A549 (cell line): Measurements from ENCODE around the gene LIN7B. TPM values are rescaled to one million over a fixed set of nuclear protein-coding genes. Genes with fewer than 3 reads are reported as not detected.
"Not testable (repeated sequence)": the region's sequence is repeated elsewhere in the genome, so short reads cannot be mapped to it uniquely, and the experiment has no call there.

Source experiments
- ATAC-seq, 2 experiments: fragments of 200-7000 bp in 1 of 2; fragments of >200 bp in 1 of 2; cut with Nextera tagmentation in 1 of 2; cut with Tn5 transposase in 1 of 2; 3 replicates each; pipeline versions ENCODE4 v1.8.0 to v1.9.1; 2018 to 2020; ENCODE audit warnings: mild to moderate bottlenecking in 1 of 2, moderate library complexity in 1 of 2
- CTCF ChIA-PET: fragments of 300-600 bp; sonication (Branson Sonifier 250); formaldehyde crosslinking; extraction: SDS; loops from one replicate; lab custom pipeline; 2021; ENCODE audit warnings: antibody characterized with exemption, inconsistent platforms; lab: Yijun Ruan, JAX
- POLR2A ChIA-PET: fragments of 350-600 bp; formaldehyde crosslinking; extraction: SDS; loops from one replicate; lab custom pipeline; 2021; ENCODE audit warnings: antibody characterized with exemption, inconsistent platforms; lab: Yijun Ruan, JAX
- DNase-seq, 2 experiments: peaks; one replicate each; pipeline versions ENCODE4 v3.0.0 to v3.0.0-alpha.2; 2011 to 2016; ENCODE audit warnings: low read depth in 1 of 2, low spot score in 1 of 2
- FAIRE-seq: peaks from 2 replicates; lab custom pipeline; 2011; peaks lifted over from hg19 to GRCh38; lab: Jason Lieb, UNC
- H3K27ac ChIP-seq, 2 experiments: fragments of >200 bp; sonication (Bioruptor Twin); formaldehyde crosslinking; 3 replicates each; pipeline ENCODE4 v1.5.1; 2016 to 2017
- H3K4me1 ChIP-seq: fragments of >200 bp; sonication (Bioruptor Twin); formaldehyde crosslinking; 3 replicates; pipeline ENCODE4 v1.6.1; 2016
- H3K4me2 ChIP-seq: fragments of >200 bp; sonication (Bioruptor Twin); formaldehyde crosslinking; 3 replicates; pipeline ENCODE4 v1.6.1; 2016
- H3K4me3 ChIP-seq: fragments of >200 bp; sonication (Bioruptor Twin); formaldehyde crosslinking; 3 replicates; pipeline ENCODE4 v1.5.1; 2016
- H3K9me3 ChIP-seq: fragments of >200 bp; sonication (Bioruptor Twin); formaldehyde crosslinking; 3 replicates; pipeline ENCODE4 v1.6.1; 2016
- BHLHE40 ChIP-seq: IDR thresholded peaks from 2 replicates; pipeline ENCODE4 v1.6.1; 2012; ENCODE audit warnings: low read depth, low read length, inconsistent platforms
- CBX2 ChIP-seq: fragments of 200-600 bp; sonication (generic); IDR thresholded peaks from 2 replicates; pipeline ENCODE4 v1.6.1; 2016; ENCODE audit warnings: low read depth, mild to moderate bottlenecking, borderline replicate concordance
- CBX8 ChIP-seq: fragments of 200-600 bp; sonication (generic); IDR thresholded peaks from 2 replicates; pipeline ENCODE4 v1.6.1; 2016
- CEBPB ChIP-seq, 2 experiments: fragments of >200 bp in 1 of 2; sonication (Bioruptor Twin) in 1 of 2; formaldehyde crosslinking in 1 of 2; IDR thresholded peaks; 2 replicates each; pipeline ENCODE4 v1.6.1; 2012 to 2016
- CHD2 ChIP-seq: fragments of 150-350 bp; IDR thresholded peaks from 2 replicates; pipeline ENCODE4 v1.6.1; 2014; ENCODE audit warnings: low read length; ENCODE audit not compliant: partially characterized antibody
- ESRRA ChIP-seq: fragments of 150-350 bp; IDR thresholded peaks from 2 replicates; pipeline ENCODE4 v1.6.1; 2014; ENCODE audit warnings: mild to moderate bottlenecking, low read length, borderline replicate concordance
- FOSB ChIP-seq: fragments of 250-450 bp; sonication (Bioruptor Pico); IDR thresholded peaks from 2 replicates; pipeline ENCODE4 v1.5.0; 2020; ENCODE audit warnings: mild to moderate bottlenecking, moderate library complexity
- FOSL2 ChIP-seq, 2 experiments: fragments of 450-650 bp in 1 of 2; fragments of >200 bp in 1 of 2; sonication (Bioruptor Twin) in 1 of 2; formaldehyde crosslinking; IDR thresholded peaks; 2 replicates each; pipeline versions ENCODE4 v1.5.0 to v1.6.1; 2016 to 2020; ENCODE audit warnings: mild to moderate bottlenecking in 1 of 2, moderate library complexity in 1 of 2
- FOXS1 ChIP-seq: fragments of 250-450 bp; sonication (Bioruptor Pico); IDR thresholded peaks from 2 replicates; pipeline ENCODE4 v1.5.0; 2020; ENCODE audit warnings: mild to moderate bottlenecking, moderate library complexity
- HEYL ChIP-seq: fragments of 250-450 bp; sonication (Bioruptor Pico); IDR thresholded peaks from 2 replicates; pipeline ENCODE4 v1.8.0; 2021; ENCODE audit warnings: mild to moderate bottlenecking, moderate library complexity
- HOXA7 ChIP-seq: fragments of 250-450 bp; sonication (Bioruptor Pico); IDR thresholded peaks from 2 replicates; pipeline ENCODE4 v1.5.0; 2020; ENCODE audit warnings: mild to moderate bottlenecking, moderate library complexity
- JUN ChIP-seq, 2 experiments: fragments of >200 bp; sonication (Bioruptor Twin); formaldehyde crosslinking; IDR thresholded peaks; 2 replicates in 1 of 2; 3 replicates in 1 of 2; pipeline ENCODE4 v1.6.1; 2016 to 2017
- MAFK ChIP-seq: fragments of 450-650 bp; IDR thresholded peaks from 2 replicates; pipeline ENCODE4 v1.6.1; 2014; ENCODE audit not compliant: partially characterized antibody
- NFE2L2 ChIP-seq: fragments of 150-350 bp; conservative IDR thresholded peaks from 2 replicates; pipeline ENCODE4 v1.6.1; 2014; ENCODE audit warnings: low read length
- NPAS2 ChIP-seq: fragments of 250-450 bp; sonication (Bioruptor Pico); IDR thresholded peaks from 2 replicates; pipeline ENCODE4 v1.8.0; 2022; ENCODE audit warnings: mild to moderate bottlenecking, moderate library complexity, borderline replicate concordance
- POLR2AphosphoS2 ChIP-seq: conservative IDR thresholded peaks from 2 replicates; pipeline ENCODE4 v1.6.1; 2012; ENCODE audit warnings: low read length, improper control_type of control experiment, inconsistent platforms
- RAD21 ChIP-seq, 2 experiments: fragments of >200 bp in 1 of 2; sonication (Bioruptor Twin) in 1 of 2; formaldehyde crosslinking in 1 of 2; IDR thresholded peaks in 1 of 2; conservative IDR thresholded peaks in 1 of 2; 2 replicates in 1 of 2; 3 replicates in 1 of 2; pipeline ENCODE4 v1.6.1; 2012 to 2018; ENCODE audit warnings: inconsistent platforms in 1 of 2
- RARB ChIP-seq: fragments of 250-450 bp; sonication (Bioruptor Pico); IDR thresholded peaks from 2 replicates; pipeline ENCODE4 v1.8.0; 2021; ENCODE audit warnings: mild to moderate bottlenecking, moderate library complexity
- RNF2 ChIP-seq: fragments of 200-600 bp; sonication (generic); IDR thresholded peaks from 2 replicates; pipeline ENCODE4 v1.6.1; 2016; ENCODE audit warnings: low read depth, mild to moderate bottlenecking, antibody characterized with exemption, moderate library complexity, borderline replicate concordance
- SMC3 ChIP-seq: fragments of >200 bp; sonication (Bioruptor Twin); formaldehyde crosslinking; IDR thresholded peaks from 3 replicates; pipeline ENCODE4 v1.6.1; 2018; ENCODE audit warnings: inconsistent platforms
- SREBF2 ChIP-seq: fragments of 450-650 bp; IDR thresholded peaks from 2 replicates; pipeline ENCODE4 v1.6.1; 2014; ENCODE audit warnings: mild to moderate bottlenecking, moderate library complexity
- TFCP2L1 ChIP-seq: fragments of 250-450 bp; sonication (Bioruptor Pico); IDR thresholded peaks from 2 replicates; pipeline ENCODE4 v1.5.0; 2021; ENCODE audit warnings: mild to moderate bottlenecking
- TP53 ChIP-seq: fragments of 250-450 bp; sonication (Bioruptor Pico); IDR thresholded peaks from 2 replicates; pipeline ENCODE4 v1.5.0; 2021; ENCODE audit warnings: mild to moderate bottlenecking, moderate library complexity
- ZC3H11A ChIP-seq: fragments of 450-650 bp; IDR thresholded peaks from 2 replicates; pipeline ENCODE4 v1.6.1; 2014; ENCODE audit warnings: antibody characterized with exemption, mild to moderate bottlenecking
- ZNF302 ChIP-seq: fragments of 250-450 bp; sonication (Bioruptor Pico); IDR thresholded peaks from 2 replicates; pipeline ENCODE4 v1.9.0; 2021; ENCODE audit warnings: inconsistent platforms, mild to moderate bottlenecking, moderate library complexity
- ZSCAN20 ChIP-seq: fragments of 250-450 bp; sonication (Bioruptor Pico); IDR thresholded peaks from 2 replicates; pipeline ENCODE4 v1.8.0; 2022; ENCODE audit warnings: mild to moderate bottlenecking, moderate library complexity
- WGBS: methylation state at CpG from one replicate; pipeline ENCODE4 v1.1.6; 2017; ENCODE audit errors: missing lambda C conversion rate; 5-methylcytosine and 5-hydroxymethylcytosine counted together
- polyA plus RNA-seq, 4 experiments: library from polyadenylated mRNA; depleted of rRNA in 3 of 4; stranded (reverse); fragments of >200 nt; fragmentation: RNase III in 1 of 4; extraction: RNeasy Plus Mini Kit Qiagen cat#74134 plus additional on column Dnase treatment in 1 of 4; gene quantifications; 2 replicates in 3 of 4; 3 replicates in 1 of 4; pipeline ENCODE4 v1.2.3, GENCODE V29; 2011 to 2017
- TF ChIP-seq, protein P1 (sequence below): fragments of 150-350 bp; IDR thresholded peaks from 2 replicates; pipeline ENCODE4 v1.6.1; 2014; ENCODE audit warnings: low read depth, mild to moderate bottlenecking, low read length
- TF ChIP-seq, protein P2 (sequence below): IDR thresholded peaks from 2 replicates; pipeline ENCODE4 v1.6.1; 2012
- TF ChIP-seq, protein P3 (sequence below): fragments of 250-450 bp; sonication (Bioruptor Pico); IDR thresholded peaks from 2 replicates; pipeline ENCODE4 v1.5.0; 2020; ENCODE audit warnings: low read depth, mild to moderate bottlenecking, moderate library complexity

Gene LIN7B
- polyA plus RNA-seq, 2 of the 4 experiments (the other 2 are of a cell fraction): 5.4 to 7.1 TPM

DNA sequence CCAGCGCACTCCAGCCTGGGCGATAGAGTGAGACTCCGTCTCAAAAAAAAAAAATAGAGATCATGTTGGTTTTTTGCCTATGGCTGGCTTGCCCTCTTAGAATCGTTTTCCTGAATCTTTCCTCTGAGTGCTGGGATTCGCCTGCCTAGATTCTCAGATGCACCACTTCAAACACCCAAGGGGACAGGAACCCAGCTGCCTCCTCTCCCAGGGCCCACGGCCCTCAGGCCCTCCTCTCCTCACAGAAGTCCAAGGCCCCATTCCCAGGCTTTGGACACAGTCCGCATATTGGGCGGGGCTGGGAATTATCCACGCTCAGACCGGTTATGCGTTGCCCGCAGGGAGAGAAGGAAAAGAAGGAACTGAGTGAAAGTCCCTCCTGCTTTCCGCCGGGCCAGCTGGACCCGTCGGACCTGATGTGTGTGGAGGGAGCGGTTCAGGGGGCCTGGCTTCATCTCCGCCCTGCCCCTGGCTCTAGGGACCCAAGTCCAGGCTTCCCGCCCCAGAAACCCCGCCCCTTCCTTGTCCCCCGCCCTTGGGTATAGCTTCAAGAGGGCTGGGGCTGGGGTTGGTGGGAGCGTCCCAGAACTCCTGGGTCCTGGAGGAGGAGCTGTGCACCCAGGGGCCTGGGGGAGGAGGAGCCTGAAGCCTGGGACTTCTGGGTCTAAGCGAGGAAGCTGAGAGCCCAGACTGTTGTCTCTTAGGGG, 11.0 kb downstream of the LIN7B start:
- ChIA-PET POLR2A (interaction anchor here (0.9 kb wide), 1 partner anchor 11 kb away, joined by 4 read pairs; the partner anchor contains the start of gene LIN7B), CTCF (interaction anchor here (1.0 to 21.0 kb wide), 6 partner anchors 9 to 101 kb away, joined by 4 to 298 read pairs (median 8); partner anchors contain the start of gene LIN7B)
- no peak for DNase-seq
- TF ChIP-seq BHLHE40 (no peak), FOSL2 (IDR thresholded peaks at IDR 0.05) (no peak), FOSL2 (CRISPR knock-in tag; IDR thresholded peaks at IDR 0.05) (no peak), JUN (IDR thresholded peaks at IDR 0.05) (no peak), NPAS2 (CRISPR knock-in tag) (no peak), SREBF2 (no peak), CHD2 (no peak), POLR2AphosphoS2 (no peak), NFE2L2 (no peak), RAD21 (conservative IDR thresholded peaks at IDR 0.05 in 1 of 2, IDR thresholded peaks at IDR 0.05 in 1 of 2) (no peak), ZC3H11A (no peak), FOSB (CRISPR knock-in tag) (no peak)
- TF ChIP-seq, protein P1, sequence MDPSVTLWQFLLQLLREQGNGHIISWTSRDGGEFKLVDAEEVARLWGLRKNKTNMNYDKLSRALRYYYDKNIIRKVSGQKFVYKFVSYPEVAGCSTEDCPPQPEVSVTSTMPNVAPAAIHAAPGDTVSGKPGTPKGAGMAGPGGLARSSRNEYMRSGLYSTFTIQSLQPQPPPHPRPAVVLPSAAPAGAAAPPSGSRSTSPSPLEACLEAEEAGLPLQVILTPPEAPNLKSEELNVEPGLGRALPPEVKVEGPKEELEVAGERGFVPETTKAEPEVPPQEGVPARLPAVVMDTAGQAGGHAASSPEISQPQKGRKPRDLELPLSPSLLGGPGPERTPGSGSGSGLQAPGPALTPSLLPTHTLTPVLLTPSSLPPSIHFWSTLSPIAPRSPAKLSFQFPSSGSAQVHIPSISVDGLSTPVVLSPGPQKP: no peak
- FAIRE-seq: no peak
- Histone ChIP-seq H3K4me1 (peaks cover 12% of the 10 kb centered on the region), H3K27ac (no peak overlapping the region), H3K4me3 (no peak overlapping the region), H3K9me3 (no peaks in the 10 kb centered on the region), H3K4me2 (no peak overlapping the region)
- WGBS: 79% methylated on average over 20 of the region's 23 CpGs
- ATAC-seq: no peak

DNA sequence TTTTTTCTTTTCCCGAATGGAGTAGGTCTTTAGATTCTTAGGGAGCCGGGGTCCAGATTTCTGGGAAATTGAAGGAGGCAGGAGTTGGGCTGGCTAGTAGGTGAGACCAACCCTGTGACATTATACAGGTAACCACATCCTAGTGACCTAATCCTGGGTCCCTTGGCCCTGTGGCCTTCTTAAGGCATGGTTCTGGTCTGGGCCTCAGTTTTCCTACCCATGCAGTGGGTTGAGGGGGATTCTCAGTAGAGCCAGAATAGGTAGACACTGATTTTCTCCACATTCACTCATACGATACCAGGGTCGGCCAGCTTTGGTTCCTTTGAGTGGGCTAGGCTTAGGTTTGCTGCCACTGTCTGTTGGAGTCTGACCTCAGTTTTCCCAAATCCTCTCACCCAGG, 12.4 kb downstream of the LIN7B start:
- ChIA-PET POLR2A (interaction anchor here (0.6 to 0.7 kb wide), 3 partner anchors 11 to 49 kb away, joined by 3 to 6 read pairs (median 4); no protein-coding TSS in a partner anchor), CTCF (interaction anchor here (0.6 to 21.0 kb wide), 6 partner anchors 11 to 508 kb away, joined by 3 to 298 read pairs (median 6); partner anchors contain the start of gene LIN7B)
- no peak for FAIRE-seq
- H3K9me3 ChIP-seq: no peaks in the 10 kb centered on the region
- no peak overlapping the region for H3K27ac ChIP-seq
- TF ChIP-seq CBX2: no peak
- TF ChIP-seq ZSCAN20 (CRISPR knock-in tag): no peak
- TF ChIP-seq ESRRA: no peak
- TF ChIP-seq RNF2: no peak
- TF ChIP-seq POLR2AphosphoS2: no peak
- no peak for TF ChIP-seq ZNF302 (CRISPR knock-in tag)
- TF ChIP-seq SMC3: no peak
- TF ChIP-seq, protein P2, sequence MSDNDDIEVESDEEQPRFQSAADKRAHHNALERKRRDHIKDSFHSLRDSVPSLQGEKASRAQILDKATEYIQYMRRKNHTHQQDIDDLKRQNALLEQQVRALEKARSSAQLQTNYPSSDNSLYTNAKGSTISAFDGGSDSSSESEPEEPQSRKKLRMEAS: no peak
- TF ChIP-seq HOXA7: no peak
- no peak for TF ChIP-seq CEBPB (IDR thresholded peaks at IDR 0.05)
- no peak for TF ChIP-seq HEYL (CRISPR knock-in tag)
- TF ChIP-seq CBX8: no peak
- TF ChIP-seq FOXS1 (CRISPR knock-in tag): no peak
- no peak for TF ChIP-seq MAFK
- TF ChIP-seq TP53: no peak
- TF ChIP-seq, protein P3, sequence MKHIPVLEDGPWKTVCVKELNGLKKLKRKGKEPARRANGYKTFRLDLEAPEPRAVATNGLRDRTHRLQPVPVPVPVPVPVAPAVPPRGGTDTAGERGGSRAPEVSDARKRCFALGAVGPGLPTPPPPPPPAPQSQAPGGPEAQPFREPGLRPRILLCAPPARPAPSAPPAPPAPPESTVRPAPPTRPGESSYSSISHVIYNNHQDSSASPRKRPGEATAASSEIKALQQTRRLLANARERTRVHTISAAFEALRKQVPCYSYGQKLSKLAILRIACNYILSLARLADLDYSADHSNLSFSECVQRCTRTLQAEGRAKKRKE: no peak
- TF ChIP-seq TFCP2L1 (CRISPR knock-in tag): no peak
- no peak for TF ChIP-seq NFE2L2
- no peak for TF ChIP-seq RARB (CRISPR knock-in tag)
- DNase-seq: no peak
- ATAC-seq: no peak
- 84% methylated on average over 4 of the region's 4 CpGs for WGBS
- peaks cover 9% of the 10 kb centered on the region; the same call in 2 of the 3 replicates for H3K4me1 ChIP-seq
- H3K4me2 ChIP-seq: no peak overlapping the region
- no peak overlapping the region for H3K4me3 ChIP-seq

DNA sequence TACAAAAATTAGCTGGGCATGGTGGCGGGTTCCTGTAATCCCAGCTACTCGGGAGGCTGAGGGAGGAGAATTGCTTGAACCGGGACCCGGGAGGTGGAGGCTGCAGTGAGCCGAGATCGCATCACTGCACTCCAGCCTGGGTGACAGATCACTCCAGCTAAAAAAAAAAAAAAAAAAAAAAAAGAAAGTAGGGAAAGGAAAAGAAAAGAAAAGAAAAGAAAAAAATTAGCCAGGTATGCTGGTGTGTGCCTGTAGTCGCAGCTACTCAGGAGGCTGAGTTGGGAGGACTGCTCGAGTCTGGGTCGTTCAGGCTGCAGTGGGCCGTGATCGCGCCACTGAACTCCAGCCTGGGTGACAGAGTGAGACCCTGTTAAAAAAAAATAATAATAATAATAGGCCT, 13.1 kb downstream of the LIN7B start:
- FAIRE-seq, H3K9me3 ChIP-seq, H3K4me1 ChIP-seq, ATAC-seq, DNase-seq: not testable (repeated sequence)
- H3K27ac ChIP-seq: peak overlapping the region; percentile 62 to 80; a peak in 5 of 6 replicates
- POLR2A ChIA-PET: interaction anchor here (0.6 to 1.3 kb wide), 11 partner anchors 10 to 351 kb away, joined by 3 to 14 read pairs (median 4); partner anchors contain the start of gene LIN7B
- H3K4me3 ChIP-seq: peak overlapping the region; percentile 36; the same call in 2 of the 3 replicates
- peak overlapping the region; percentile 84 for H3K4me2 ChIP-seq
- WGBS: 95% methylated on average over 12 of the region's 12 CpGs
- CTCF ChIA-PET: interaction anchor here (0.6 to 21.0 kb wide), 8 partner anchors 11 to 509 kb away, joined by 3 to 298 read pairs (median 6); partner anchors contain the start of gene LIN7B
